Testis (tissue), 2 donors: ENCODE data around the gene VPS25.

ENCODE experiments used
- POLR2A ChIP-seq: fragments of 450-650 bp; IDR thresholded peaks from one replicate; pipeline ENCODE4 v1.6.1; 2017; ENCODE audit warnings: antibody characterized with exemption, mild to moderate bottlenecking, moderate library complexity
- TF ChIP-seq, protein P1 (sequence below), 3 experiments: fragments of 450-650 bp in 2 of 3; fragments of 200-600 bp in 1 of 3; sonication (generic) in 1 of 3; IDR thresholded peaks; one replicate each; pipeline ENCODE4 v1.5.1; 2016 to 2019; ENCODE audit warnings: antibody characterized with exemption in 3 of 3, mild to moderate bottlenecking in 2 of 3, moderate library complexity in 1 of 3

- TF ChIP-seq, protein P1, sequence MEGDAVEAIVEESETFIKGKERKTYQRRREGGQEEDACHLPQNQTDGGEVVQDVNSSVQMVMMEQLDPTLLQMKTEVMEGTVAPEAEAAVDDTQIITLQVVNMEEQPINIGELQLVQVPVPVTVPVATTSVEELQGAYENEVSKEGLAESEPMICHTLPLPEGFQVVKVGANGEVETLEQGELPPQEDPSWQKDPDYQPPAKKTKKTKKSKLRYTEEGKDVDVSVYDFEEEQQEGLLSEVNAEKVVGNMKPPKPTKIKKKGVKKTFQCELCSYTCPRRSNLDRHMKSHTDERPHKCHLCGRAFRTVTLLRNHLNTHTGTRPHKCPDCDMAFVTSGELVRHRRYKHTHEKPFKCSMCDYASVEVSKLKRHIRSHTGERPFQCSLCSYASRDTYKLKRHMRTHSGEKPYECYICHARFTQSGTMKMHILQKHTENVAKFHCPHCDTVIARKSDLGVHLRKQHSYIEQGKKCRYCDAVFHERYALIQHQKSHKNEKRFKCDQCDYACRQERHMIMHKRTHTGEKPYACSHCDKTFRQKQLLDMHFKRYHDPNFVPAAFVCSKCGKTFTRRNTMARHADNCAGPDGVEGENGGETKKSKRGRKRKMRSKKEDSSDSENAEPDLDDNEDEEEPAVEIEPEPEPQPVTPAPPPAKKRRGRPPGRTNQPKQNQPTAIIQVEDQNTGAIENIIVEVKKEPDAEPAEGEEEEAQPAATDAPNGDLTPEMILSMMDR (IDR thresholded peaks at IDR 0.05): no peak
- TF ChIP-seq POLR2A: no peak
Measured at GRCh38 chr17:42795465-42795864, 22.2 kb downstream of the VPS25 start.
